NCI-H226 (cell line): ENCODE results near the gene HCFC1R1.
"Not testable (repeated sequence)": the region's sequence is repeated elsewhere in the genome, so short reads cannot be mapped to it uniquely, and the experiment has no call there.

Experiments used
- DNase-seq: peaks from one replicate; pipeline ENCODE4 v3.0.0-alpha.2; 2015

Gene HCFC1R1, protein sequence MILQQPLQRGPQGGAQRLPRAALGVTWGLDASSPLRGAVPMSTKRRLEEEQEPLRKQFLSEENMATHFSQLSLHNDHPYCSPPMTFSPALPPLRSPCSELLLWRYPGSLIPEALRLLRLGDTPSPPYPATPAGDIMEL

DNA sequence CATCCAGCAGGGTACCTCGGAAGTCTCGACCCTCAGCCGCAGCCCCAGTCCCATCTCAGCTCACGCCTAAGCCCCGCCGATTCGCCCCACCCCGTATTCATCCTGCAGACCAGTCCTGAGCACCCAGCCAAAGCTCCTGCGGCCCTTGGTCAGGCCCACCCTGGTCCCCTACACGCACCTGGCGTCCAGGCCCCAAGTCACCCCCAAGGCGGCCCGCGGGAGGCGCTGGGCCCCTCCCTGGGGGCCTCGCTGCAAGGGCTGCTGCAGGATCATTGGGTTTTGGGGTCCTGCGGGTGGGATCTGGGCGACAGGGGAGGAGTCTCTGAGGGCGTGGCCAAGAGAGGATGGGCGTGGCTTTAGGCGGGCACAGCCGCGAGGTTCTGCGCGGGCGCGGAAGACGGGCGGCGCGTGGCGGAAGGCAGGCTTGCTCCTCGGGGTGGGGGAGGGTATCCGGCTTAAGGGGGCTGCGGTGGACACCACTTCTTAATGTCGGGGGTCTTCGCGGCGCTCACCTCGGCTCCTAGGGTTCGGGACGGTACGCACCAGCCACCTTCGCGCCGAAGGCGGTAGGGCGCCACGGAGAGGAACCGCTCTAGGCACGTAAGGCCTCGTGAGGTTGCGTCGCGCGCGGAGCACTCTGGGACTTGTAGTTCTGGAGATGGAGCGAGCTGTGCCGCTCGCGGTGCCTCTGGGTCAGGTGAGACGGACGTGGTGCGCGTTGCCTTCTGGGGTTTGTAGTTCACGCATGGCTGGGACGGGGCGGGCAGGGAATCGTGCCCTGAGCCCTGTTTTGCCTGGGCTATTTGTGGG is at the start of gene HCFC1R1, which contains the start of gene THOC6:
Gene HCFC1R1 (minus strand): TSS at position 274 of the 810 bp plus-strand sequence. CDS start 1 bp downstream, at position 273.
Gene THOC6 (plus strand): TSS at position 367 of the 810 bp plus-strand sequence. CDS start 292 bp downstream, at position 659.
- peak; percentile 99 for DNase-seq

DNA sequence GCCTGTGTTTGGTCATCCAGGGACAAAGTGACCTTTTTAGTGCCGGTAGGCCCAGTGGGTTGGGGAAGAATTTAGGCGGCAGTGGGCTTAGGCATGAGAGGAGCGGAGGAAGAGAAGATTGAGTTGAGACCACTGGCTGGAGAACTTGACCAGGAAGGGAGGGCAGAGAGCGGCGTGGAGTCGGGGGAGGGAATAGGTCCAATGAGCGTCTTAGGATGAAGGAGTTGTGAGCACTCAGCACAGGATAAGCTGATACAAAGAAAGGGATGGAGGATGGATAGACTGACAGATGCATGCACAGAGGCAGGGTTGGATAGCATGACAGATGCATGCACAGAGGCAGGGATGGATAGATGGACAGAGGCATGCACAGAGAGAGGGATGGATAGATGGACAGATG is 49.7 kb upstream of the HCFC1R1 start:
- DNase-seq: no peak

DNA sequence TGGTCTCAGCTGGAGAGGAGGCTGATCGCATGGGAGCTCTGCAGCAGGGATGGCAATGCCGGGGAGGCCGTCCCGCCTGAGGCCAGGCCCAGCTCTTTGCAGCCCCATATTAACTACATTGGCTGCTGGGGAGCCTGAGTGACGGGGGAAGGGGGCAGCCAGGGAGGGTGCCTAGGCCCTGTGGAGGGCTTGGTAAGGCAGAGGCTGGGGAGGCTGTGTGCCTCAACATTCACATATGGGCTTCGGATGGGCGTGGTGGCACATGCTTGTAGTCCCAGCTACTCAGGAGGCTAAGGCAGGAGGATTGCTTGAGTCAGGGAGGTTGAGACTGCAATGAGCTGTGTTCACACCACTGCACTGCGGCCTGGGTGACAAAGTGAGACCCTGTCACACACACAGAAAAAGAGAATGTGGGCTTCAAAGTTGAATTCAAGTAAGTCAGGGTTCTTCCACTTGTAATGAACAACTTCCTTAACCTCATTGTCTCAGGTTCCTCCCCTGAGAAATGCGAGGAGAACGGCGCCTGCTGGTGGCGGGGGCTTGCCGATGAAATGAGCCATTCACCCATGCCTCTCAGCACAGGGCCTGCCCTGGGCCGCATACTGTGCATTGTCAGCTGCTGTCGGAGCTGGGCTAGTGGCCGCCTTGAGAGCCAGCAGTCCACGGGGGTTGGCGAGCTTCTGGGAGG is 49.0 kb upstream of the HCFC1R1 start:
- not testable (repeated sequence) for DNase-seq

DNA sequence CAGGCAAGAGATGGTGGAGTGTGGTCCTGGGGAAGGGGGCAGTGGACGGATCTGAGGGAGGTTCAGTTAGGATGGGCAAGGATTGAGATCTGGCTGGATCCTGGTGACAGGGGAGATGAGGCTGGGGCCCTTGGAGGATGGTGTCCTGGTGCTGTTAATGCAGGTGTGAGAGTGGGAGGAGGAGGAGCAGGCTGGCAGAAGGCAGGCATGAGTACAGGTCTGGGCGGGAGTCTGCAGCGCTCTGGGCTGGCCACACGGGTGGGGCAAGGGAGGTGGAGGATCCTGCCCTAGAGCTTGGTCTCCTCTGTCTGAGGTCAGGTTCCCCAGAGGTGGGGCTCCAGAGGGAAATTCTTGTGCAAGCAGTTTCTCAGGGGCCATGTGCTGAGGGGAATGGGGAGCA is 48.4 kb upstream of the HCFC1R1 start:
- not testable (repeated sequence) for DNase-seq

DNA sequence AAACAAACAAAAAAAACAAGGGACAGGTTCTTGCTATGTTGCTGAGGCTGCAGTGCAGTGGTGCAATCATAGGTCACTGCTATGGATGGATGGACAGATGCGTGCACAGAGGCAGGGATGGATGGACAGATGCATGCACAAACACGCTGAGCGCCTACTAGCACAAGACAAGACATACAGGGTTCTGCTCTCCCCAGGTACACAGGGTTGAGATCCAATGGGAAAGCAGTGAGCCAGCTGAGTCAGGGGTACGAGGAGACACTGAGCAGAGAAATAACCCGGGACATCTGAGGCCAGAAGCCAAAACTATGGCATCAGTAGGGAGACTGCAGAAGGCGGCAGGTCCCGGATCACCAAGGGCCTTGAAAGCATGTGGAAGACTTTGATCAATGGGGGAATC is 47.9 kb upstream of the HCFC1R1 start:
- no peak for DNase-seq

DNA sequence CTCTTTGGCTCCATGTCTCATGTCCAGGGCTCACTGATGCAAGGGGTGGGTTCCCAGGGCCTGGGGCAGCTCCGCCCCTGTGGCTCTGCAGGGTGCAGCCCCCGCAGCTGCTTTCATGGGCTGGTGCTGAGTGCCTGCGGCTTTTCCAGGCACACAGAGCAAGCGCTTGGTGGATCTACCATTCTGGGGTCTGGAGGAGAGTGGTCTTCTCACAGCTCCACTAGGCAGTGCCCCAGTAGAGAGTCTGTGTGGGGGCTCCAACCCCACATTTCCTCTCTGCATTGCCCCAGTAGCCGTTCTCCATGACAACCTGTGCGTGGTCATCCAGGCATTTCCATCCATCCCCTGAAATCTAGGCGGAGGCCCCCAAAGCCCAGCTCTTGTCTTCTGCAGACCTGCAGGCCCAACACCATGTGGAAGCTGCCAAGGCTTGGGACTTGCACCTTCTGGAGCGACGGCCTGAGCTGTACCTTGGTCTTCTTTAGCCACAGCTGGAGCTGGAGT is 46.9 kb upstream of the HCFC1R1 start:
- DNase-seq: no peak

DNA sequence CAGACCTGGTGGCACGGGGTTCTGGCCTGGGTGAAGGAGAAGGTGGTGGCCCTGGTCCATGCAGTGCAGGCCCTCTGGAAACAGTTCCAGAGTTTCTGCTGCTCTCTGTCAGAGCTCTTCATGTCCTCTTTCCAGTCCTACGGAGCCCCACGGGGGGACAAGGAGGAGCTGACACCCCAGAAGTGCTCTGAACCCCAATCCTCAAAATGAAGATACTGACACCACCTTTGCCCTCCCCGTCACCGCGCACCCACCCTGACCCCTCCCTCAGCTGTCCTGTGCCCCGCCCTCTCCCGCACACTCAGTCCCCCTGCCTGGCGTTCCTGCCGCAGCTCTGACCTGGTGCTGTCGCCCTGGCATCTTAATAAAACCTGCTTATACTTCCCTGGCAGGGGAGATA is 45.4 kb upstream of the HCFC1R1 start:
- not testable (repeated sequence) for DNase-seq

DNA sequence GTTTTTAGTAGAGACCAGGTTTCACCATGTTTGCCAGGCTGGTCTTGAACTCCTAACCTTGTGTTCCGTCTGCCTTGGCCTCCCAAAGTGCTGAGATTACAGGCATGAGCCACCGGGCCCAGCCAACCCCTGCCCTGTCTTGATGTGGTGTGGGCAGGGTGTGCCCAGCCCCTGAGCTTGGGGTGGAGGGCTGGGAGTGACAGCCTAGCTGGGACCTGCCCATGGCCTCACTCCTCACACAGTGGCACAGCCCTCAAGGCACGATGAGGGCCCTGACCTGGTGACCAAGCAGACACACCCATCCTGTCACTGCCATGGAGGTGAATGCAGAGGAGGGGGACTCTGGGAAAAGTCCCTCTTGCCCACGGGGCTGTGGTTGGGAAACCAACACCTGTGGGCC is 44.7 kb upstream of the HCFC1R1 start:
- no peak for DNase-seq

DNA sequence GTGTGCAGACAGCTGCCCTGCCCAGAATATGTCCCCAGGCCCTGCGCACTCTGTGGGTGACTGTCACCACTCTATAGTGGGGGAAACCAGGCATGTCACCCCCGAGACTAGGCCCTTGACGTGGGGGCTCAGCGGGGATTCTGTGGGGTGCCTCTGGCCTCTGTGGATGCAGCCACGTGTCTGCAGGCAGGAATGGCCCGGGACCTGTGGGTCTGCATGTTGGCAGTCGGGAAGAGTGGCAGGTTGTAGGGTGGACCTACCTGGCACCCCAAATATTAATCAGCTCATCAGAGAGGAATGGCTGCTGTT is 42.7 kb upstream of the HCFC1R1 start:
- DNase-seq: no peak

DNA sequence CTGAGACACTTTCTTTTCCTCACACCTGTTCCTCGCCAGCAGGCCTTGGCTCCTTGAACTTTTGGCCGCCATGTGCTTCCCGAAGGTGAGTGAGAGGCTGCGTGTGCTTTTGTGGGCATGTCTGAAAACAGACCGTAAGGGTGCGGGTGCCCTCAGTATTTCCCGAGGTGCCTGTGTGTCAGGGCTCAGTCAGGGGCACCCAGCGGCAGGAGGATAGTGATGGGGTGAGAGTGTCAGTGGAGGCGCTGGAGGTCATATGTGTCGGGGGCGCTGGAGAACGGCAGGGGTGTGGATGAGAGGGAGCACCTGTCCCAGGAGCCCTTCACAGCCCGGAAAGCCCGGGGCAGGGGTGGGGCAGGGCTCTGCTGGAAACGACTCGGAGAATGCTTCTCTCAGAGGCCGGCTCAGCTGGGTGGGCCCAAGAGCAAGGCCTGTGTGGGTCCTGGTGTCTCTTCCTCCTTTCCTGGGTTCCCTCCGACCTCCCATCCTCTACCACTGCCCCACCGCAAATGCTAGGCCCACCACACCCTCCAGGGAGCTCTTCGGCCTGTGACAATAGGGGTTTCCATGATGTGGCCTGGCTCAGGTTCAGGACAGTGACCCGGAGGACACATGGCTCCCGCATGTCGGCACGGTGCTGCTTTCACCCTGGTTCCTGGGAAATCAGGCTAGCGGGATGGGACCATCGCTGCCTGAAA is 42.1 kb upstream of the HCFC1R1 start:
- no peak for DNase-seq

DNA sequence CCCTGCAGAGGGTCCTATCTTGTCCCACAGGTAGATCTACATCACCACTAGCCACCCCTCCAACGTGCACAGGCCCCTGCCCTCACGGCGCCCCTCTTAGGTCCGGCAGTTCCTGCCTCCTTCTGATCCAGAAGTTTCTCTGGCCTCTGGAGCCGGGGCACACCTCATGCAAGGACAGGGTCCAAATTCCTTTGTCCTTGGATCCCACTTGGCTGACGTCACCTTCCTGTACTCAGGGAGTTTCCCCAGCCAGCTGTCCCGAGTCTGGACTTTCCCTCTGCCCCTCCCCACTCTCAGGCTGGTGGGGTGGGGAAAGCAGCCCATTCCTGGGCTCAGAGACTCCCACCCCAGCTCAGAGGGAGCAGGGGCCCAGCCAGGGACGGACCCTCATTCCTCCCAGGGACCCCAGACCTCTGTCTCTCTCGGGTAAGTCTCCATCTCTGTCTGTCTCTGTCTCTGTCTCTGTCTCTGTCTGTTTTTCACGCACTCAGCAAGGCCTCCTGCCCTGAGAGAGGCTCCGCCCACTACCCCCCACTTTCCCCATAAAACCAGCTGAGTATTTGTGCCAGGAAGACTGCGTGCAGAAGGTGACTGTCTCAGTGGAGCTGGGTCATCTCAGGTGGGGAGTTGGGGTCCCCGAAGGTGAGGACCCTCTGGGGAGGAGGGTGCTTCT is 41.5 kb upstream of the HCFC1R1 start, which contains the start of gene IL32:
Gene IL32 (plus strand): TSS at position 572 of the 673 bp plus-strand sequence. CDS start 172 bp downstream, outside the sequence.
- DNase-seq: peak; percentile 74

DNA sequence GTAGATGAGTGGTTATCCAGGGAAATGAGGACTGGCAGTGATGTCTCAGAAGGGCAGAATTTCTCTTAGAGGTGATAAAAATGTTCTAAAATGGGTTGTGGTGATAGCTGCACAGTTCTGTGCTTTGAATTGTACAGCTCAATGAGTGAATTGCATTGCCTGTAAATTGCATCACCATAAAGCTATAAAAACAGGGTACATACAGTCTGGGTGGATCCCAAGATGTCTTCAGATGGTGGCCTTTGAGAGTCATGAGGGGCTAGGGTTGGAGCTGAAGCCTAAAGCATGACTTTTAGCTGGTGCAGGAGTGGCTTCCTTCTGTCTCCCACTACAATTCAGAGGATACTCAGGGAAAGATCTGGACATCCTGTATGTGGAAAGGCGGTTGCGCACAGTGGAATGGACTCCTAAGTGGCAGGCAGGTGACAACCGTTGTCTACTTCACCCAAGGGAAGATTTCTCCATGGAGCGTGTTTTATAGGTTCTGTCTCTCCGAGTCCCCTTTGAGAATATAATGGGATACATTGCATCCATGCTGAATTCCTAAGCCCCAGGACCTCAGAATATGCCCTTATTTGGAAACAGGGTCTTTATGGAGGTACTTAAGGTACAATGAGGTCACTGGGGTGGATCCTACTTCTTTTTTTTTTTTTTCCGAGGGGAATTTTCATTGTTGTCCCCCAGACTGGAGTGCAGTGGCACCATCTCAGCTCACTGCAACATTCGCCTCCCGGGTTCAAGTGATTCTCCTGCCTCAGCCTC is 40.1 kb upstream of the HCFC1R1 start:
- no peak for DNase-seq

DNA sequence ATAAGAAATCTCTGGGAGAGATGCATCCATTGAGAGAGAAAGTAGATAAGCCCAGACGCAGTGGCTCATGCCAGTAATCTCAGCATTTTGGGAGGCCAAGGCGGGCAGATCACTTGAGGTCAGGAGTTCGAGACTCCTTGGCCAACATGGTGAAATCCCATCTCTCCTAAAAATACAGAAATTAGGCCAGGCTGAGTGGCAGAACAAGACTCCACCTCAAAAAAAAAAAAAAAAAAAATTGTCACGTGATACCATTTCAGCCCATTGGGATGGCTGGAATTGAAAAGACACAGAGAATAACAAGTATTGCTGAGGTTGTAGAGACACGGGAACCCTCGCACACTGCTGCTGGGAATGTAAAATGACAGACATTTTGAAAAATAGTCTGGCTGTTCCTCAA is 38.8 kb upstream of the HCFC1R1 start:
- DNase-seq: no peak

DNA sequence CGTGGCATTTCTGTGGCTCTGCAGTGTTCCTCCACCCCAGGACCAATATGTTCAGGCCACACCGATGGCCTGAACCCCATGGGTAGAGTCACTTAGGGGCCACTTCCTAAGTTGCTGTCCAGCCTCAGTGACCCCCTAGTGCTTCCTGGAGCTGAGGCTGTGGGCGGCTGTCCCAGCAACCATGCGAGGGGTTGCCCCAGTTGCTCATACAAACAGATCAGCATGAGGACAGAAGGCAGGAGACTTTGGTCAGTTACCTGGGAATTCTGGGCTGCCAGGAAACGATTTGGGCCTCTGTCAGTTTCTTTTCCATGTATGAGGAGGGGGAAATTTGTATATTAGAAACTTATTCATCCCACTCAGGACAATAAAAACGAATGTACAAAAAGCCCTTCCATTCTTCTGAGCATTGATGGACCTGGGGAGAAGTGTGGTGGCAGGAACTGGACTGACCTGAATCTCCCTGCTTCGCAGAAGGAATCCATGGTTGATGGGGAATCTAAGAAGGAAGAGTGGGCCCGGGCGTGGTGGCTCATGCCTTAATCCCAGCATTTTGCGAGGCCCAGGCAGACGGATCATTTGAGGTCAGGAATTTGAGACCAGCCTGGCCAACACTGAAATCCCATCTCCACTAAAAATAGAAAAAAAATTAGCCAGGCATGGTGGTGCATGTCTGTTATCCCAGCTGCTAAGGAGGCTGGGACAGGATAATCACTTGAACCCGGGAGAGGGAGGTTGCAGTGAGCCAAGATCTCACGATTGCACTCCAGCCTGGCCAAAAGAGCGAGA is 36.8 kb upstream of the HCFC1R1 start:
- no peak for DNase-seq

DNA sequence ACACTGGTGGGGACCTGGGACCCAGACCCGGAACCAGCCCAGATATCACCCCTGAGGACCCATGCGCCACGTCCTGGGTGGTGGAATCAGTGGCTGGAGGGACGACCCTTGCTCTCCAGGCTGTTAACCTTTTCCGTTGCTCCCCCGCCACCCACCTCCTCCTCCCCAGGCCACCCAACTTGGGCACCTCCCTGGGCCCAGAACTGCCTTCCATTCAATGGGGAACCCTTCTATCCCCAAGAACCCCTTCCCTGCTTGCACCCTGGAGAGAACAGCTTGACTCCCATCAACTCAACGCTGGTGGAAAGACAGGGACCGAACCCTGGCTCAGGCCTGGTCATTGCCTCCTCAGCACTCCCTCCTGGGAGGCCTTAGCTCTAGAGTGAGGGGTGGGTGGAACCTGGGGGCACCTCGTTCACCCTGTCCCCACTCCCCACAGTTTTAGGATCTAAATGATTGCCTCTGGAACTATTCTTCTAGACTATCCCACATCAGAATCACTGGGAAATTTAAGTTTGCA is 36.0 kb upstream of the HCFC1R1 start:
- DNase-seq: no peak

DNA sequence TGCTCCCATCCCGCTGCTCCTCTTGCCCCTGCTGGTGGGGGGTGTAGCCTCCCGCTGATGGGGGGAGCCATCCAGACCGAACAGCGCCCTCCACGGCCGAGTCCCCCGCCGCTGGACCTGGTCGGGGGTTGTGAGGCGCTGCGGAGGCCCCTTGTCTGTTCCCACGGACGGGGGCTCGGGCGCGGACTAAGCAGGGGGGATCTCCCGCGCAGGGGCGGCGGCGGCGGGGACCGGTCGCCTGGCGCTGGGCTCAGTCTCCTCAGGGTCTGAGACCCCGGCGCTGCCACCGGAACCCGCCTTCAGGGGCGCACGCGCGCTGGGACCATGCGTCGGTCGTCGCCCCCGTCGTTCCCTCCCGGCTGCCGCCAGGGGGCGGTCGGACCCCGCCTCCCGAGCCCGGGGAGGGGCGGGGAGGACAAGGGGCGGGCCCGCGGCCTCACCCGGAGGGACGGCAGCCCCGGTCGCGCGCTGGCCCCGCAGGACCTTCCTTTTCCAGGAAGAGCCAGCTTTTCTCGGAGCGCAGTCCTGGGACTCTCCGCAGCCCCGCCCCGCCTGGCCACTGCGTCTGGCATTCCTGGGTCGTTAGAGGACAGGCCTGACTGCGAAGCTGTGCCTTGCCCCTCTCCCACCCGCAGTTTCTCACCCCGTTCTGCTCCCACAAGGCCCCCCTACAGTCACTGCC is 35.4 kb upstream of the HCFC1R1 start:
- DNase-seq: peak; percentile 71

DNA sequence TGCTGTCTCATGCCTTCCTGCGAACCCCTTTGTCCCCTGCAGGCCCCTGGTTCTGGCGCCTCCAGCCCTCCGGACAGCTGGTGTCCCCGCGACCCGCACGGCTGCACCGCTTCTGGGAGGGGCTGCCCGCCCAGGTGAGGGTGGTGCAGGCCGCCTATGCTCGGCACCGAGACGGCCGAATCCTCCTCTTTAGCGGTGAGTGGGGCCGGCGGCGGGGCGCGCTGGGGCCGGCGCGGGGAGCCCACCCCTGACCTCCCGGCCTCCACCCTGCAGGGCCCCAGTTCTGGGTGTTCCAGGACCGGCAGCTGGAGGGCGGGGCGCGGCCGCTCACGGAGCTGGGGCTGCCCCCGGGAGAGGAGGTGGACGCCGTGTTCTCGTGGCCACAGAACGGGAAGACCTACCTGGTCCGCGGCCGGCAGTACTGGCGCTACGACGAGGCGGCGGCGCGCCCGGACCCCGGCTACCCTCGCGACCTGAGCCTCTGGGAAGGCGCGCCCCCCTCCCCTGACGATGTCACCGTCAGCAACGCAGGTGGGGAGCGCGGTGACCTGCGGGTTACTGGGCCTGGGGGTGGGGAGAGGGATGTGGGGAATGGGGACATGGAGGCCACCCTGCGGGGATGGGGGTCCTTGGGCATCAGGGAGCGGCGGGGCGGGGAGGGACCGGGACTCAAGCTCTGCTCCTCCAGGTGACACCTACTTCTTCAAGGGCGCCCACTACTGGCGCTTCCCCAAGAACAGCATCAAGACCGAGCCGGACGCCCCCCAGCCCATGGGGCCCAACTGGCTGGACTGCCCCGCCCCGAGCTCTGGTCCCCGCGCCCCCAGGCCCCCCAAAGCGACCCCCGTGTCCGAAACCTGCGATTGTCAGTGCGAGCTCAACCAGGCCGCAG is 34.6 kb upstream of the HCFC1R1 start:
- DNase-seq: no peak

DNA sequence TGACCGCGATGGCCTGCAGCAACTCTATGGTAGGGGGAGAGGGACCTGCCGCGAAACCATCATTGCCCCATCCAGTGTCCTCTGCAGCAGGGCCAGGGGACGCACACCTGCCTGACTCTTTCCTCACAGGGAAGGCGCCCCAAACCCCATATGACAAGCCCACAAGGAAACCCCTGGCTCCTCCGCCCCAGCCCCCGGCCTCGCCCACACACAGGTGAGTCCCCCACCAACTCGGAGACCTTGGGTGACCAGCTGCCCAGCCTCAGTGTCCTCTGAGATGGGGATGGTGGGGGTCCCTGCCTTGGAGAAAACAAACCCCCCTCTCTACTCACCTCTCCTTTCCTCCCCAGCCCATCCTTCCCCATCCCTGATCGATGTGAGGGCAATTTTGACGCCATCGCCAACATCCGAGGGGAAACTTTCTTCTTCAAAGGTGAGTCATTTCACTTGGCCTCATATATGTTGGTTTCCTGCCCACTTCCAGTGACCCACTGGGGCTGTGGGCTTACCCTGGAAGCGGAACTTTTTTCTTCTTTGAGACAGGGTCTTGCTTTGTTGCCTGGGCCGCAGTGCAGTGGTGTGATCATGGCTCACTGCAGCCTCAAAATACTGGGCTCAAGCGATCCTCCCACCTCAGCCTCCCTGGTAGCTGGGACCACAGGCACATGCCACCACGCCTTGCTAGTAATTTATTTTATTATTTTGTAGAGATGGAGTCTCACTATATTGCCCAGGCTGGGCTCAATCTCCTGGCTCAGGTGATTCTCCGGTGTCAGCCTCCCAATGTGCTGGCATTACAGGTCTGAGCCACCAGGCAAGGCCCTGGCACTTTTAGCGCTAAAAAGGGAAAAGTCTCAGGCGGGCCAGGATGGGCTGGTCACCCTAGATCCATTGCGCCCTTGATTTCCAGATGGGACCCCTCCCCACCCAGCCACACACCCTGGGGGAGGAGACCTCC is 33.7 kb upstream of the HCFC1R1 start:
- no peak for DNase-seq
